Measurements from ENCODE around the gene TAAR6.

The TAAR6 gene

GRCh38 chr6:132607544-132608233, 37.6 kb downstream of the TAAR6 start:
- no peaks in the 10 kb centered on the region for H3K9me3 ChIP-seq (ENCODE audit: insufficient read depth, low read length)
- no peak overlapping the region for H3K27ac ChIP-seq (ENCODE audit: low read length)
- H3K4me2 ChIP-seq (ENCODE audit: low read length), result no peak overlapping the region
- H3K27me3 ChIP-seq (ENCODE audit: low read depth, low read length), result no peaks in the 10 kb centered on the region
- TF ChIP-seq EZH2phosphoT487 (IDR thresholded peaks at IDR 0.05; ENCODE audit: low read depth), result no peak
- TF ChIP-seq CTCF (IDR thresholded peaks at IDR 0.05; ENCODE audit: low read depth, low read length), result no peak
- no peaks in the 10 kb centered on the region for H4K20me1 ChIP-seq (ENCODE audit: insufficient read depth, low read length)
- no peak overlapping the region for H3K4me3 ChIP-seq (ENCODE audit: low read length)
- no peak overlapping the region for H2AFZ ChIP-seq (ENCODE audit: low read depth, low read length)
- H3K9ac ChIP-seq (ENCODE audit: low read length), result no peak overlapping the region
- H3K36me3 ChIP-seq (replicated peaks; ENCODE audit: low read depth, low read length), result no peaks in the 10 kb centered on the region
- H3K79me2 ChIP-seq (ENCODE audit: low read length), result no peaks in the 10 kb centered on the region
- H3K4me1 ChIP-seq (ENCODE audit: low read length), result no peaks in the 10 kb centered on the region

GRCh38 chr6:132611616-132612015, 41.5 kb downstream of the TAAR6 start:
- H3K9me3 ChIP-seq (ENCODE audit: insufficient read depth, low read length), result no peaks in the 10 kb centered on the region
- H4K20me1 ChIP-seq (ENCODE audit: insufficient read depth, low read length), result no peaks in the 10 kb centered on the region
- H3K36me3 ChIP-seq (replicated peaks; ENCODE audit: low read depth, low read length), result no peaks in the 10 kb centered on the region
- no peak overlapping the region for H2AFZ ChIP-seq (ENCODE audit: low read depth, low read length)
- H3K27me3 ChIP-seq (ENCODE audit: low read depth, low read length), result no peaks in the 10 kb centered on the region
- H3K4me3 ChIP-seq (ENCODE audit: low read length), result no peak overlapping the region
- H3K79me2 ChIP-seq (ENCODE audit: low read length), result no peaks in the 10 kb centered on the region
- no peak overlapping the region for H3K4me2 ChIP-seq (ENCODE audit: low read length)
- H3K9ac ChIP-seq (ENCODE audit: low read length), result no peak overlapping the region
- H3K27ac ChIP-seq (ENCODE audit: low read length), result no peak overlapping the region
- peaks cover 14% of the 10 kb centered on the region; the same call in 1 of the 2 replicates for H3K4me1 ChIP-seq (ENCODE audit: low read length)
- TF ChIP-seq CTCF (IDR thresholded peaks at IDR 0.05; ENCODE audit: low read depth, low read length) (no peak), EZH2phosphoT487 (IDR thresholded peaks at IDR 0.05; ENCODE audit: low read depth) (no peak)

- Histone ChIP-seq H3K9ac (ENCODE audit: low read length) (no peak overlapping the region), H3K4me1 (ENCODE audit: low read length) (peaks cover 16% of the 10 kb centered on the region; the same call in 1 of the 2 replicates), H3K79me2 (ENCODE audit: low read length) (no peaks in the 10 kb centered on the region), H3K9me3 (ENCODE audit: insufficient read depth, low read length) (no peaks in the 10 kb centered on the region), H3K27me3 (ENCODE audit: low read depth, low read length) (no peaks in the 10 kb centered on the region), H2AFZ (ENCODE audit: low read depth, low read length) (no peak overlapping the region), H3K4me3 (ENCODE audit: low read length) (no peak overlapping the region), H4K20me1 (ENCODE audit: insufficient read depth, low read length) (no peaks in the 10 kb centered on the region), H3K4me2 (ENCODE audit: low read length) (no peak overlapping the region), H3K27ac (ENCODE audit: low read length) (no peak overlapping the region), H3K36me3 (replicated peaks; ENCODE audit: low read depth, low read length) (no peaks in the 10 kb centered on the region)
- TF ChIP-seq EZH2phosphoT487 (IDR thresholded peaks at IDR 0.05; ENCODE audit: low read depth) (no peak), CTCF (IDR thresholded peaks at IDR 0.05; ENCODE audit: low read depth, low read length) (no peak)
These were observed 42.5 kb downstream of the TAAR6 start for GRCh38 chr6:132612449-132613108.

GRCh38 chr6:132614554-132614953, 44.4 kb downstream of the TAAR6 start:
- H4K20me1 ChIP-seq (ENCODE audit: insufficient read depth, low read length), result no peaks in the 10 kb centered on the region
- TF ChIP-seq EZH2phosphoT487 (IDR thresholded peaks at IDR 0.05; ENCODE audit: low read depth) (no peak), CTCF (IDR thresholded peaks at IDR 0.05; ENCODE audit: low read depth, low read length) (no peak)
- peaks cover 16% of the 10 kb centered on the region; the same call in 1 of the 2 replicates for H3K4me1 ChIP-seq (ENCODE audit: low read length)
- no peak overlapping the region for H3K9ac ChIP-seq (ENCODE audit: low read length)
- peak overlapping the region; percentile 64 for H3K4me3 ChIP-seq (ENCODE audit: low read length)
- H3K9me3 ChIP-seq (ENCODE audit: insufficient read depth, low read length), result no peaks in the 10 kb centered on the region
- H3K27ac ChIP-seq (ENCODE audit: low read length), result no peak overlapping the region
- H3K4me2 ChIP-seq (ENCODE audit: low read length), result peak overlapping the region; percentile 63
- no peaks in the 10 kb centered on the region for H3K27me3 ChIP-seq (ENCODE audit: low read depth, low read length)
- no peaks in the 10 kb centered on the region for H3K79me2 ChIP-seq (ENCODE audit: low read length)
- H2AFZ ChIP-seq (ENCODE audit: low read depth, low read length), result peak overlapping the region; percentile 86; the same call in 1 of the 2 replicates
- no peaks in the 10 kb centered on the region for H3K36me3 ChIP-seq (replicated peaks; ENCODE audit: low read depth, low read length)
